Caco-2 (cell line): ENCODE results near the gene ELAC1. TPM values are rescaled to one million over a fixed set of nuclear protein-coding genes. Genes with fewer than 3 reads are reported as not detected.

Experiments
- BruUV-seq: library from RNA; stranded (reverse); fragments of 400-500 nt; replicated peaks from 2 replicates; lab custom pipeline; 2021; lab: Mats Ljungman, UMichigan
- CTCF ChIA-PET: fragments of 300-600 bp; sonication (Branson Sonifier 250); formaldehyde crosslinking; loops from one replicate; lab custom pipeline; 2022; ENCODE audit warnings: antibody characterized with exemption; lab: Charles Lee
- POLR2A ChIA-PET: fragments of 300-600 bp; sonication (Branson Sonifier 250); formaldehyde crosslinking; loops from one replicate; lab custom pipeline; 2022; ENCODE audit warnings: antibody characterized with exemption; lab: Charles Lee
- DNase-seq, 2 experiments: peaks; one replicate each; pipeline versions ENCODE4 v3.0.0 to v3.0.0-alpha.2; 2020 to 2022
- H3K27me3 ChIP-seq: replicated peaks from 2 replicates; pipeline ENCODE4 v1.6.0; 2011; ENCODE audit warnings: low read length; ENCODE audit not compliant: control insufficient read depth, insufficient read depth
- H3K36me3 ChIP-seq: 2 replicates; pipeline ENCODE4 v1.5.1; 2011; ENCODE audit warnings: low read length; ENCODE audit not compliant: control insufficient read depth, insufficient read depth
- H3K4me1 ChIP-seq: fragments of 250-450 bp; sonication (Bioruptor Pico); 2 replicates; pipeline ENCODE4 v1.5.1; 2020; ENCODE audit warnings: mild to moderate bottlenecking
- H3K4me3 ChIP-seq: 2 replicates; pipeline ENCODE4 v1.5.1; 2011; ENCODE audit warnings: low read depth, mild to moderate bottlenecking, control low read depth, low read length
- H3K9me3 ChIP-seq: fragments of 250-450 bp; sonication (Bioruptor Pico); 2 replicates; pipeline ENCODE4 v1.5.1; 2020; ENCODE audit warnings: mild to moderate bottlenecking, moderate library complexity
- H3K27ac Mint-ChIP-seq: one replicate; pipeline ENCODE4 v1.8.0; 2022; ENCODE audit warnings: mixed read lengths; ENCODE audit not compliant: unreplicated experiment
- H3K27me3 Mint-ChIP-seq: one replicate; pipeline ENCODE4 v1.8.0; 2022; ENCODE audit warnings: mixed read lengths; ENCODE audit not compliant: insufficient read depth, unreplicated experiment
- H3K36me3 Mint-ChIP-seq: one replicate; pipeline ENCODE4 v1.8.0; 2022; ENCODE audit warnings: mild to moderate bottlenecking, mixed read lengths; ENCODE audit not compliant: insufficient read depth, unreplicated experiment
- H3K4me1 Mint-ChIP-seq: one replicate; pipeline ENCODE4 v1.8.0; 2022; ENCODE audit warnings: low read depth, mixed read lengths; ENCODE audit not compliant: unreplicated experiment
- H3K4me3 Mint-ChIP-seq: one replicate; pipeline ENCODE4 v1.8.0; 2022; ENCODE audit warnings: mild to moderate bottlenecking, moderate library complexity, mixed read lengths; ENCODE audit not compliant: unreplicated experiment
- H3K9me3 Mint-ChIP-seq: one replicate; pipeline ENCODE4 v1.8.0; 2022; ENCODE audit warnings: mixed read lengths; ENCODE audit not compliant: unreplicated experiment
- intact Hi-C: fragments of 100-400 bp; cut with micrococcal nuclease; formaldehyde crosslinking; loops from one replicate; pipeline ENCODE4 v1.10.0; 2022; ENCODE audit not compliant: unreplicated experiment
- total RNA-seq: library from RNA; stranded (reverse); gene quantifications from 2 replicates; pipeline ENCODE4 v1.2.3, GENCODE V29; 2022
- TF ChIP-seq, protein P1 (sequence below), 2 experiments: fragments of 200-600 bp in 1 of 2; IDR thresholded peaks; 1 replicate in 1 of 2; 2 replicates in 1 of 2; pipeline versions ENCODE4 v1.5.1 to v1.8.0; 2011 to 2022; ENCODE audit warnings: antibody characterized with exemption in 1 of 2, control low read depth in 1 of 2, inconsistent platforms in 1 of 2, low read depth in 1 of 2, low read length in 1 of 2, mild to moderate bottlenecking in 1 of 2, moderate library complexity in 1 of 2; ENCODE audit not compliant: insufficient read depth in 1 of 2, severe bottlenecking in 1 of 2, unreplicated experiment in 1 of 2

ELAC1 gene
- total RNA-seq, 1 experiment from 2014 or later: 5.3 TPM

DNA sequence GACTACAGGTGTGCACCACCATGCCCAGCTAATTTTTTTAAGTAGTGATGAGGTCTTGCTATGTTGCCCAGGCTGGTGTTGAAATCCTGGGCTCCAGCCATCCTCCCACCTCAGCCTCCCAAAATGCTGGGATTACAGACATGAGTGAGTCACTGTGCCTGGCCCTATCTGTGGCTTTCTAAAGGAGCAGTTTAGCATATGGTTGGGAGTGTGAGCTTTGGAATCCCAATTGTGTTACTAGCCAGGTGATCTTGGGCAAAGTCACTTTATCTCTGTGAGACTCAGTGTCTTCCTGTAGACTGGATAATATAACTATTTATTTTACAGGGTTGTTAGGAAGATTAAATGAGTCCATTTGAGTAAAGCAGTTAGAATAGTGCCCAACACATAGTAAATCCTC, 42.4 kb downstream of the ELAC1 start:
- DNase-seq: no peak
- POLR2A ChIA-PET: no interaction called here
- Mint-ChIP-seq H3K27me3 (no peaks in the 10 kb centered on the region), H3K9me3 (peaks cover 2% of the 10 kb centered on the region), H3K4me1 (peaks cover 19% of the 10 kb centered on the region), H3K27ac (no peak overlapping the region), H3K36me3 (no peaks in the 10 kb centered on the region), H3K4me3 (no peak overlapping the region)
- intact Hi-C loops: no loop called here
- Histone ChIP-seq H3K4me1 (peaks cover 17% of the 10 kb centered on the region), H3K4me3 (no peak overlapping the region), H3K27me3 (no peaks in the 10 kb centered on the region), H3K36me3 (no peaks in the 10 kb centered on the region), H3K9me3 (no peaks in the 10 kb centered on the region)
- BruUV-seq: no TSS peak
- CTCF ChIA-PET: no interaction called here
- TF ChIP-seq, protein P1, sequence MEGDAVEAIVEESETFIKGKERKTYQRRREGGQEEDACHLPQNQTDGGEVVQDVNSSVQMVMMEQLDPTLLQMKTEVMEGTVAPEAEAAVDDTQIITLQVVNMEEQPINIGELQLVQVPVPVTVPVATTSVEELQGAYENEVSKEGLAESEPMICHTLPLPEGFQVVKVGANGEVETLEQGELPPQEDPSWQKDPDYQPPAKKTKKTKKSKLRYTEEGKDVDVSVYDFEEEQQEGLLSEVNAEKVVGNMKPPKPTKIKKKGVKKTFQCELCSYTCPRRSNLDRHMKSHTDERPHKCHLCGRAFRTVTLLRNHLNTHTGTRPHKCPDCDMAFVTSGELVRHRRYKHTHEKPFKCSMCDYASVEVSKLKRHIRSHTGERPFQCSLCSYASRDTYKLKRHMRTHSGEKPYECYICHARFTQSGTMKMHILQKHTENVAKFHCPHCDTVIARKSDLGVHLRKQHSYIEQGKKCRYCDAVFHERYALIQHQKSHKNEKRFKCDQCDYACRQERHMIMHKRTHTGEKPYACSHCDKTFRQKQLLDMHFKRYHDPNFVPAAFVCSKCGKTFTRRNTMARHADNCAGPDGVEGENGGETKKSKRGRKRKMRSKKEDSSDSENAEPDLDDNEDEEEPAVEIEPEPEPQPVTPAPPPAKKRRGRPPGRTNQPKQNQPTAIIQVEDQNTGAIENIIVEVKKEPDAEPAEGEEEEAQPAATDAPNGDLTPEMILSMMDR (IDR thresholded peaks at IDR 0.05; ENCODE audit: insufficient read depth in 1 of 2, low read depth in 1 of 2, low read length in 1 of 2, severe bottlenecking in 1 of 2, unreplicated experiment in 1 of 2): no peak

DNA sequence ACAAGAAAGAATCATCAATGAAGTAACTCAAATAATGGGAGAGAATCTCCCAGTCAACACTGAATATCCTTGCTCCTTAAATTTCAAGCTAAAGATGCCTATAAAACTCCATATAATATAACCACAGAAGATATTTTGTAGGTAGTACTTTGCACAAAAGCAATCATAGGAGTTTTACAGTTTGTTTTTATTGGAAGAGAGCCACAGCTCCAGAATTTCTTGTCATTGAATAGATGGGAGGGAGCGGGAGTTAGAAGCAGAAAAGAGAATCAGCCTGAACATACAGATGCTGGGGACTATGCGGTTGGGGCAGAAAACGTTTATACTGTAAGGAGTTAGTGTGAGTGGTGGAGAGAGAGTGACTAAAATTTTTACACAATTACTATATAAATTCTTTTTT, 43.9 kb downstream of the ELAC1 start:
- TF ChIP-seq, protein P1 (IDR thresholded peaks at IDR 0.05; ENCODE audit: insufficient read depth in 1 of 2, low read depth in 1 of 2, low read length in 1 of 2, severe bottlenecking in 1 of 2, unreplicated experiment in 1 of 2): no peak
- H3K4me1 ChIP-seq: 0 out of 2 replicates have a peak, but pooled peaks cover 8% of the 10 kb centered on the region
- DNase-seq: no peak
- no peaks in the 10 kb centered on the region for H3K27me3 Mint-ChIP-seq
- intact Hi-C loops: no loop called here
- peaks cover 10% of the 10 kb centered on the region for H3K9me3 Mint-ChIP-seq
- H3K4me3 ChIP-seq: no peak overlapping the region
- peaks cover 19% of the 10 kb centered on the region for H3K4me1 Mint-ChIP-seq
- no peaks in the 10 kb centered on the region for H3K36me3 ChIP-seq
- no peaks in the 10 kb centered on the region for H3K36me3 Mint-ChIP-seq
- ChIA-PET CTCF (no interaction called here), POLR2A (no interaction called here)
- no peak overlapping the region for H3K4me3 Mint-ChIP-seq
- no peak overlapping the region for H3K27ac Mint-ChIP-seq
- H3K9me3 ChIP-seq: no peaks in the 10 kb centered on the region
- no peaks in the 10 kb centered on the region for H3K27me3 ChIP-seq
- no TSS peak for BruUV-seq

DNA sequence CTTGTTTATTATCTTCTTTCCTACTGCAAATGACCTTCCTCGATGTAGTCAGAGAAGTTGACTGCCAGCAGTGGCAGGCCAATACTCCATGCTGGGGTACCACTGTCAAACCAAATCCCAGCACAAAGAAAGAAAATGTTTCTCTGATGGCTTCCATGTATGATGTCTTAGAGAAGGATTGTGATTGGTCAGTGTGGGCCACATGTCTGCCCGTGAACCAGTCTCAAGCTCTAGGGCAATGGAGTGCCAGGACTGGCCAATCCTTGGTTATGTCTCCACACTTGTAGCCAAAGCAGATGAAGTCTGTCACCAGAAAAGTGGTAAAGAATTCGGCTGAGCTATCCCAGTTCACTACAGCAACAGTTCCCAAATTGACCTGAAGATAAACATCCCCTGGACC, 44.6 kb downstream of the ELAC1 start:
- Mint-ChIP-seq H3K4me1 (peaks cover 14% of the 10 kb centered on the region), H3K27me3 (no peaks in the 10 kb centered on the region), H3K4me3 (no peak overlapping the region), H3K36me3 (no peaks in the 10 kb centered on the region), H3K27ac (no peak overlapping the region), H3K9me3 (peaks cover 10% of the 10 kb centered on the region)
- POLR2A ChIA-PET: no interaction called here
- Histone ChIP-seq H3K4me1 (0 out of 2 replicates have a peak, but pooled peaks cover 5% of the 10 kb centered on the region), H3K4me3 (no peak overlapping the region), H3K27me3 (no peaks in the 10 kb centered on the region), H3K9me3 (no peaks in the 10 kb centered on the region), H3K36me3 (no peaks in the 10 kb centered on the region)
- DNase-seq: no peak
- intact Hi-C loops: no loop called here
- CTCF ChIA-PET: no interaction called here
- BruUV-seq: no TSS peak
- TF ChIP-seq, protein P1 (IDR thresholded peaks at IDR 0.05; ENCODE audit: insufficient read depth in 1 of 2, low read depth in 1 of 2, low read length in 1 of 2, severe bottlenecking in 1 of 2, unreplicated experiment in 1 of 2): no peak
